ENCODE measurements around the gene JPH3.

DNA sequence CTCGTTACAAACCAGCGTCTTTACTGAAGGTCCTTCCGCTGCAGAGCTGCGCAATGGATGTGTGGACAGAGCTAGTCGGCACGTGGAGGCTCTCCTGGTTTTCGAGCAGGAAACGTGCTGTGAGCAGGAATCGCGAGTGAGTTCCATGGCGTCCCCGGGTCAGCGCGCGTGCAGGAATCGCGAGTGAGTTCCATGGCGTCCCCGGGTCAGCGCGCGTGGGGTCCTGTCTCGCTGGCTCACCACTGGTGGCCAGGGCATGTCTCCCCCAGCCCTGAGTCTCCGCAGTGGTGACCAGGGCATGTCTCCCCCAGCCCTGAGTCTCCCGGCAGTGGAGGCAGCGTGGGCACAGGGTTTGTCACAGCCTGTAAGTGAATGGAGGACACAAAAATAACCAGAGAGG, 100.8 kb downstream of the JPH3 start:
- no peak for TF ChIP-seq EZH2 (IDR thresholded peaks at IDR 0.05; ENCODE audit: borderline replicate concordance)
- TF ChIP-seq, protein P1, sequence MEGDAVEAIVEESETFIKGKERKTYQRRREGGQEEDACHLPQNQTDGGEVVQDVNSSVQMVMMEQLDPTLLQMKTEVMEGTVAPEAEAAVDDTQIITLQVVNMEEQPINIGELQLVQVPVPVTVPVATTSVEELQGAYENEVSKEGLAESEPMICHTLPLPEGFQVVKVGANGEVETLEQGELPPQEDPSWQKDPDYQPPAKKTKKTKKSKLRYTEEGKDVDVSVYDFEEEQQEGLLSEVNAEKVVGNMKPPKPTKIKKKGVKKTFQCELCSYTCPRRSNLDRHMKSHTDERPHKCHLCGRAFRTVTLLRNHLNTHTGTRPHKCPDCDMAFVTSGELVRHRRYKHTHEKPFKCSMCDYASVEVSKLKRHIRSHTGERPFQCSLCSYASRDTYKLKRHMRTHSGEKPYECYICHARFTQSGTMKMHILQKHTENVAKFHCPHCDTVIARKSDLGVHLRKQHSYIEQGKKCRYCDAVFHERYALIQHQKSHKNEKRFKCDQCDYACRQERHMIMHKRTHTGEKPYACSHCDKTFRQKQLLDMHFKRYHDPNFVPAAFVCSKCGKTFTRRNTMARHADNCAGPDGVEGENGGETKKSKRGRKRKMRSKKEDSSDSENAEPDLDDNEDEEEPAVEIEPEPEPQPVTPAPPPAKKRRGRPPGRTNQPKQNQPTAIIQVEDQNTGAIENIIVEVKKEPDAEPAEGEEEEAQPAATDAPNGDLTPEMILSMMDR (IDR thresholded peaks at IDR 0.05; ENCODE audit: poor library complexity): no peak
- no peak for TF ChIP-seq EZH2phosphoT487 (IDR thresholded peaks at IDR 0.05; ENCODE audit: low read depth, severe bottlenecking, unreplicated experiment)
